ENCODE data around the gene UBE2L5. TPM values are rescaled to one million over a fixed set of nuclear protein-coding genes. Genes with fewer than 3 reads are reported as not detected.
A peak's percentile ranks its signal among the peaks of the same experiment; 100 is the strongest.
"Not testable (repeated sequence)": the region's sequence is repeated elsewhere in the genome, so short reads cannot be mapped to it uniquely, and the experiment has no call there.

UBE2L5 gene
- total RNA-seq, 2 donors from 2014 or later = 1.1 TPM; not detected in 1

DNA sequence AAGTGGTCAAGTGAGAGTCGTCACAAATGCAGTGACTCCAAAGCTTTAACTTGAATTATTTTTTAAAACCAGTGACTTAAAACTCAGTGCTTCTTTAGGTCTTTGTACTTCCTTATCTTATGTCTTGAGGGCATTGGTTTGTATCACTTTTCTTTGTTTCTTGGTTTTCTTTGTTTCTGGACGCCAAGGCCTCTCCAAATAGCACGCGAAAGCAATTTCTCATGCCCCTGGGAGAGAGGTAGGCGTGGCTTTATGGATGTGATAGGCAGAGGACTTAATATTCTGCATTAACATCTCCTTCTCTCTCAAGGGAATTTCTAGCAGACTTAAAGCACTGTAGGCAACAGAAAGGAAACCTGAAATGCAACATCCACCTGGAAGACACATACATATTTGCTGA, 20.6 kb downstream of the UBE2L5 start:
- H3K4me1 ChIP-seq (ENCODE audit: control insufficient read depth in 1 of 2, low read depth in 2 of 2) = peaks cover 3 to 9% of the 10 kb centered on the region in 2 donors
- H3K4me3 ChIP-seq = no peak overlapping the region
- no peaks in the 10 kb centered on the region for H3K36me3 ChIP-seq
- TF ChIP-seq, protein P1, sequence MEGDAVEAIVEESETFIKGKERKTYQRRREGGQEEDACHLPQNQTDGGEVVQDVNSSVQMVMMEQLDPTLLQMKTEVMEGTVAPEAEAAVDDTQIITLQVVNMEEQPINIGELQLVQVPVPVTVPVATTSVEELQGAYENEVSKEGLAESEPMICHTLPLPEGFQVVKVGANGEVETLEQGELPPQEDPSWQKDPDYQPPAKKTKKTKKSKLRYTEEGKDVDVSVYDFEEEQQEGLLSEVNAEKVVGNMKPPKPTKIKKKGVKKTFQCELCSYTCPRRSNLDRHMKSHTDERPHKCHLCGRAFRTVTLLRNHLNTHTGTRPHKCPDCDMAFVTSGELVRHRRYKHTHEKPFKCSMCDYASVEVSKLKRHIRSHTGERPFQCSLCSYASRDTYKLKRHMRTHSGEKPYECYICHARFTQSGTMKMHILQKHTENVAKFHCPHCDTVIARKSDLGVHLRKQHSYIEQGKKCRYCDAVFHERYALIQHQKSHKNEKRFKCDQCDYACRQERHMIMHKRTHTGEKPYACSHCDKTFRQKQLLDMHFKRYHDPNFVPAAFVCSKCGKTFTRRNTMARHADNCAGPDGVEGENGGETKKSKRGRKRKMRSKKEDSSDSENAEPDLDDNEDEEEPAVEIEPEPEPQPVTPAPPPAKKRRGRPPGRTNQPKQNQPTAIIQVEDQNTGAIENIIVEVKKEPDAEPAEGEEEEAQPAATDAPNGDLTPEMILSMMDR (IDR thresholded peaks at IDR 0.05) = no peak
- no peak for ATAC-seq (ENCODE audit: insufficient number of reproducible peaks, low FRiP score, low read depth)
- DNase-seq (ENCODE audit: low spot score) = no peak
- no peak overlapping the region for H3K27ac ChIP-seq
- H3K27me3 ChIP-seq (replicated peaks; ENCODE audit: insufficient read depth) = no peaks in the 10 kb centered on the region
- H3K9me3 ChIP-seq = no peaks in the 10 kb centered on the region

DNA sequence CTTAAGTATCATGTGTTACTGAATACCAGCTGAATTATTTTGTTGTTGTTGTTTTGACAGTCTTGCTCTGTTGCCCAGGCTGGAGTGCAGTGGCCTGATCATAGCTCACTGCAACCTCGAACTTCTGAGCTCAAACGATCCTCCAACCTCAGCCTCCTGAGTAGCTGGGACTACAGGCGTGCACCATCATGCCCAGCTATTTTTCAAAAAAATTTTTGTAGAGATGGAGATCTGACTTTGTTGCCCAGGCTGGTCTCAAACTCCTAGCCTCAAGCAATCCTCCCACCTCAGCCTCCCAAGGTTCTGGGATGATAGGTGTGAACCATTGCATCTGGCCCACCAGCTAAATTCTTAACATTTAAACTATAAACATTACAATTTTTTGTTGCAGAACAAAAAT, 21.2 kb downstream of the UBE2L5 start:
- not testable (repeated sequence) for H3K27ac ChIP-seq; ATAC-seq (ENCODE audit: insufficient number of reproducible peaks, low FRiP score, low read depth); H3K36me3 ChIP-seq; H3K9me3 ChIP-seq; H3K4me1 ChIP-seq (ENCODE audit: control insufficient read depth in 1 of 2, low read depth in 2 of 2); H3K27me3 ChIP-seq (replicated peaks; ENCODE audit: insufficient read depth); DNase-seq (ENCODE audit: low spot score); H3K4me3 ChIP-seq

DNA sequence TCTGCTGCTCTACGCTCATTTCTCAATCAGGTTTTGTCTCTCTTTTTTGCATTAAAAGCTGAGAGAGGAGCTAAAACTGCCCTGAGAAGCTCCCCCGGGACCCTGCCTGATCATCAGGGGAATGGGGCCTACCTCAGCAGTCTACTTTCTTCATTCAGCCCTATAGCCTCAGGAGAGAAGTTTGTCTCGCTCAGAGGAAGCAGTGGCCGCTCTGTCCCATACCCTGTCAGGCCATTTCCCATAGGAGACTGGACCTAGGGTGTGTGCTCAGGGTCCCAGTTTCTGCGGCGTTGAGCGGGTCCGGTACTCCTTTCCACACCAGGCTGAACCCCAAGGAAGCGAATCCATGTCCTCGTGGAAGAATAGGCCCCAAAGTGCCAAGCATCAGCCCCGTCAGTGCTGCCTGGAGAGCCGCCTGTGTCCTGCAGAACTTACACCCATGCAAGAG, 21.7 kb downstream of the UBE2L5 start:
- TF ChIP-seq, protein P1 (IDR thresholded peaks at IDR 0.05) = no peak
- H3K4me1 ChIP-seq (ENCODE audit: control insufficient read depth in 1 of 2, low read depth in 2 of 2) = peaks cover 3 to 9% of the 10 kb centered on the region in 2 donors
- H3K27ac ChIP-seq = no peak overlapping the region
- ATAC-seq (ENCODE audit: insufficient number of reproducible peaks, low FRiP score, low read depth) = no peak
- no peaks in the 10 kb centered on the region for H3K36me3 ChIP-seq
- H3K9me3 ChIP-seq = no peaks in the 10 kb centered on the region
- H3K27me3 ChIP-seq (replicated peaks; ENCODE audit: insufficient read depth) = no peaks in the 10 kb centered on the region
- no peak for DNase-seq (ENCODE audit: low spot score)
- no peak overlapping the region for H3K4me3 ChIP-seq

DNA sequence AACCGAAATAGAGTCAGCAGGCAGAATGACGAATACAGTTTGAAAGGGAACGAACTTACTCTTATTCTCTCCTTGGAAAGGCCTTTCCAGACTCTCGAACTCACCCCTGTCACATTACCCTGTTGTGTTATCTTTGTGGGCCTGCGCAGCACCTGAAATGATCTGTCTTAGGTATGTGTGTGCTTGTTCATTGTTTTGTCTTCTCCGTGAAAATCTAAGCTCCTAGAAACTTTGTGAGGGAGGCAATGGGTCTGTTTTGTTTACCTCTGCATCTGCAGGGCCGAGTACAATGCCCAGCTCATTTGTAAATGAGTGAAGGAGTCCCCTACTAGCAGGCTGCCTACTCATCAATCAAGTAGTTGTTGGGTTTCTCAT, 23.8 kb downstream of the UBE2L5 start:
- Histone ChIP-seq H3K9me3 (no peaks in the 10 kb centered on the region), H3K4me1 (ENCODE audit: control insufficient read depth in 1 of 2, low read depth in 2 of 2) (peaks cover 3 to 9% of the 10 kb centered on the region in 2 donors), H3K27me3 (replicated peaks; ENCODE audit: insufficient read depth) (no peaks in the 10 kb centered on the region), H3K36me3 (no peaks in the 10 kb centered on the region), H3K27ac (peak overlapping the region; percentile 74 to 88), H3K4me3 (peak overlapping the region; percentile 61)
- TF ChIP-seq, protein P1 (IDR thresholded peaks at IDR 0.05) = no peak
- DNase-seq (ENCODE audit: low spot score) = no peak
- ATAC-seq (ENCODE audit: insufficient number of reproducible peaks, low FRiP score, low read depth) = no peak

DNA sequence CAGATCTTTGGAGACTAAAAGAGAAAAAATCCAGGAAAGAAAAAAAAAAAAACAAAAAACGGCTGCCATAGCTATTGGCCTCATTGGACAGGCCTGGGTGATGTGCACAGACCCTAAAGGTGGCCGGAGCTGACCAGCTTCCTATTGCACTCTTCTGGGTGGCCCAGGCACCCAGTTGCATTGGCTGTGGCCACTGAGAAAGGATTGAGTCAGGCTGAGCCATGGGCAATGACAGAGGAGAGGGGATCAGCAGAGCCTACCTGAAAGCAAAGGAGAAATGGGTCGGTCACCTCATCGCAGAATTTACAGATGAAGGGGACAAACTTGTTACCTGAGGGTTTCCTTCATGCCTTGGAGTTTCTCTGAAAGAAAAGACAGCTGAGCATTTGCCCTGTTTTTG, 26.1 kb downstream of the UBE2L5 start:
- ATAC-seq (ENCODE audit: insufficient number of reproducible peaks, low FRiP score, low read depth) (no peak), DNase-seq (ENCODE audit: low spot score) (no peak)
- Histone ChIP-seq H3K27ac (no peak overlapping the region), H3K27me3 (replicated peaks; ENCODE audit: insufficient read depth) (no peaks in the 10 kb centered on the region), H3K9me3 (no peaks in the 10 kb centered on the region), H3K36me3 (no peaks in the 10 kb centered on the region), H3K4me1 (ENCODE audit: control insufficient read depth in 1 of 2, low read depth in 2 of 2) (peaks cover 3 to 9% of the 10 kb centered on the region in 2 donors), H3K4me3 (no peak overlapping the region)
- TF ChIP-seq, protein P1 (IDR thresholded peaks at IDR 0.05) = no peak

DNA sequence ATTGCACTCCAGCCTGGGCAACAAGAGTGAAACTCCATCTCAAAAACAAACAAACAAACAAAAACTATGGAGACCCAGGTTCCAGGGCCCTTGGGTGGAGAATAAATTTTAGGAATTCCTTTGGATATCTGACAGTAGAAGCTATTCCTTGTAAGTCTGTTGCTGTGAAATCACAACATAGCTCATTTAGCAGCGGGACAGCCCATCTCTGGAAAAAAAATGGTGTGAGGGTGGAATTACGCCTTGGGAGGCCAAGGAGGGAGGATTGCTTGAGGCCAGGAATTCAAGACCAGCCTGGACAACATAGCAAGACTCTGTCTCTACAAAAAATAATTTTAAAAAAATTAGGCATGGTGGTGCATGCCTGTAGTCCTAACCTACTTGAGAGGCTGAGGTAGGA, 27.8 kb downstream of the UBE2L5 start:
- DNase-seq (ENCODE audit: low spot score) (no peak), ATAC-seq (ENCODE audit: insufficient number of reproducible peaks, low FRiP score, low read depth) (no peak)
- Histone ChIP-seq H3K27me3 (replicated peaks; ENCODE audit: insufficient read depth) (no peaks in the 10 kb centered on the region), H3K9me3 (no peaks in the 10 kb centered on the region), H3K27ac (no peak overlapping the region), H3K4me3 (no peak overlapping the region), H3K4me1 (ENCODE audit: control insufficient read depth in 1 of 2, low read depth in 2 of 2) (peaks cover 3 to 14% of the 10 kb centered on the region in 2 donors), H3K36me3 (no peaks in the 10 kb centered on the region)
- TF ChIP-seq, protein P1 (IDR thresholded peaks at IDR 0.05) = no peak

DNA sequence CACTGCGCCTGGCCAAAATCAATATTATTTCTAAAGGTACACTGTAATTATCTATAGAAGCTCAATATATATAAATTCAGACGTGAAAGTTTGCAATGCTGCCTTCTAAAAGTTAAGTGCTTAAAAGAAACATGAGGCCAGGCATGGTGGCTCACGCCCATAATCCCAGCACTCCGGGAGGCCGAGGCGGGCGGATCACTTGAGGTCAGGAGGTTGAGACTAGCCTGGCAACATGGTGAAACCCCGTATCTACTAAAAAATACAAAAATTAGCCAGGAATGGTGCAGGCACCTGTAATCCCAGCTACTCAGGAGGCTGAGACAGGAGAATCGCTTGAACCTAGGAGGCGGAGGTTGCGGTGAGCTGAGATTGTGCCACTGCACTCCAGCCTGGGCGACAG, 29.2 kb downstream of the UBE2L5 start:
- not testable (repeated sequence) for DNase-seq (ENCODE audit: low spot score); H3K36me3 ChIP-seq; H3K27me3 ChIP-seq (replicated peaks; ENCODE audit: insufficient read depth); H3K4me3 ChIP-seq; ATAC-seq (ENCODE audit: insufficient number of reproducible peaks, low FRiP score, low read depth); H3K9me3 ChIP-seq; H3K27ac ChIP-seq
- peaks cover 0 to 14% of the 10 kb centered on the region in 2 donors for H3K4me1 ChIP-seq (ENCODE audit: control insufficient read depth in 1 of 2, low read depth in 2 of 2)
